ENCODE measurements around the gene LYRM1. TPM values are rescaled to one million over a fixed set of nuclear protein-coding genes. Genes with fewer than 3 reads are reported as not detected.

LYRM1 gene
- polyA plus RNA-seq, 4 donors, result 18.1 to 96.5 (median 45.3) TPM

DNA sequence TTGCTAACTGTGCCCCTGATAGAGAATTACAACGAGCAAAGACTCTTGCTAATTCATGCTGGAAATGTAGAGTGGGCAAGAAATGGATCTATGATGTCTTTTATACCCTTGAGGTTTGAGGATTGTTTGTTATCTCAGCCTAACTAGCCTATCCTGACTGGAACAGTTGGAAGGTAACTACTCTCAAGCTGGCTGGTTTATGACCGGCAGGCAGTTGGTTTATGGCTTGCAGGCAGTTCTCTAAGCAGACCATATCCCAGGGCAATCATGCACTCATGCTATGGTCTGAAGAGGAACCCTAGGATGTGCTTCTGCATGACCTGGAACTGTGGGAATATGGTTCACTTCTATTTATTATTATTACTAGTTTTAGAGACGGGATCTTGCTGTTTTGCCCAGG is 49.1 kb downstream of the LYRM1 start:
- DNase-seq, result no peak
- H3K27me3 ChIP-seq (ENCODE audit: control insufficient read depth in 3 of 3, insufficient read depth in 3 of 3, low read length in 3 of 3), result no peaks in the 10 kb centered on the region
- H3K4me3 ChIP-seq (ENCODE audit: low read depth in 1 of 3, low read length in 3 of 3), result no peak overlapping the region
- no peaks in the 10 kb centered on the region for H3K9me3 ChIP-seq (ENCODE audit: control insufficient read depth in 2 of 2, insufficient read depth in 1 of 2, low read depth in 1 of 2, low read length in 1 of 2)
- no peak overlapping the region for H3K27ac ChIP-seq (ENCODE audit: low read depth in 1 of 3, low read length in 2 of 3)
- no peaks in the 10 kb centered on the region for H3K4me1 ChIP-seq (ENCODE audit: control insufficient read depth in 3 of 3, insufficient read depth in 2 of 3, low read depth in 1 of 3, low read length in 2 of 3)
- no peak for FAIRE-seq
- H3K36me3 ChIP-seq (ENCODE audit: control insufficient read depth in 3 of 3, insufficient read depth in 2 of 3, low read depth in 1 of 3, low read length in 3 of 3), result no peaks in the 10 kb centered on the region
- 66 to 81% (median 73%) methylated on average over 3 of the region's 3 CpGs for WGBS, 3 donors

DNA sequence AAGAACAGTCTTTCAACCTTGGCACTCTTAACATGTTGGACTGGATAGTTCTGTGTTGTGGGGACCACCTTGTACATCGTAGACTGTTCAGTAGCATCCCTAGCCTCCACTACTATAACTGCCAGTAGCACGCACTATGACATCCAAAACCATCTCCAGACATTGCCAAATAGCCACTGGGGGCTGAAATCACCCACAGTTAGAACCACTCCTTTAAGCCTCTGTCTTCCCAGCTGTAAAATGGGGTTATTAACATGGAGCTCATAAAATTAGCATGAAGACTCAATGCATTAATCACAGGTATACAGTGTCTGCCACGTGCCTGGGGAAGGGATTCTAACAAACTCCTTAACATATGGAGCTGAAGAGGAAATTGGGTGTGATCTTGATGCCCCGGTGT is 49.7 kb downstream of the LYRM1 start:
- DNase-seq (no peak), FAIRE-seq (no peak)
- Histone ChIP-seq H3K27ac (ENCODE audit: low read depth in 1 of 3, low read length in 2 of 3) (no peak overlapping the region), H3K36me3 (ENCODE audit: control insufficient read depth in 3 of 3, insufficient read depth in 2 of 3, low read depth in 1 of 3, low read length in 3 of 3) (no peaks in the 10 kb centered on the region), H3K4me3 (ENCODE audit: low read depth in 1 of 3, low read length in 3 of 3) (no peak overlapping the region), H3K9me3 (ENCODE audit: control insufficient read depth in 2 of 2, insufficient read depth in 1 of 2, low read depth in 1 of 2, low read length in 1 of 2) (no peaks in the 10 kb centered on the region), H3K27me3 (ENCODE audit: control insufficient read depth in 3 of 3, insufficient read depth in 3 of 3, low read length in 3 of 3) (no peaks in the 10 kb centered on the region), H3K4me1 (ENCODE audit: control insufficient read depth in 3 of 3, insufficient read depth in 2 of 3, low read depth in 1 of 3, low read length in 2 of 3) (no peaks in the 10 kb centered on the region)
- 86 to 90% (median 89%) methylated on average over 4 of the region's 4 CpGs for WGBS, 3 donors

DNA sequence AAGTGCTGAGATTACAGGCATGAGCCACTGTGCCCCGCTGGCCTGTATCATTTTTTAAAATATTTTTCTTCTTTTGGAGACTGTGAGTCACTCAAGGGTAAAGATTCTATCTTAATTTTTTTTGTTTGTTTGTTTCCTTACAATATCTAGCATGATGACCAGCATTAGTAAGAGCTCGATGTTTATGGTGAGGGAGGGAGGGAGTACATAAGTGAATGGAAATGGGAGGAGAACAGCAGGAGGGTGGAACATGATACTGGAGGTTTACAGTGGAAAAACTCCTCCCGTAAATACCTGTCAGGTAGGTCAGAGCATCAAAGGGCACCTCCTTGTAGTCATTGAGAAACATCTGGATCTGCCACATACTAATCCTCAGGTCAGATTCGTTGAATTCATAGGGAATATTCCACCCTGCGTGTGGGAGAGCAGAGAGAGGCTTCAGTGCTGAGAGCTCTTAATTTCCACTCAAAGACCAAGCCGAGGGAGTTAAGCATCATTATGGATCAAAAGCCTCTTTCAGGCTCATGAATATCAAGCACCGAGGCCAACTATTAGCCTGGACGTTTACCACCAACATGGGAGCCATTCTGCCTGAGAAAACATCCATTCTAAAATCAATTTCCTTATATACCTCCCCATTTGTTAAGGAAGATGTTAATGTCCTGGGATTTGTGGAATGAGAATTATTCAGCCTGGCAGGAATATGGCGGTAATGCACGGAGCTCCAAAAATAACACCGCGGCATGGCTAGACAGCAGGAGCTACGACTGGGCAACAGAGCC is 51.8 kb downstream of the LYRM1 start:
- FAIRE-seq, result no peak
- no peaks in the 10 kb centered on the region for H3K9me3 ChIP-seq (ENCODE audit: control insufficient read depth in 2 of 2, insufficient read depth in 1 of 2, low read depth in 1 of 2, low read length in 1 of 2)

DNA sequence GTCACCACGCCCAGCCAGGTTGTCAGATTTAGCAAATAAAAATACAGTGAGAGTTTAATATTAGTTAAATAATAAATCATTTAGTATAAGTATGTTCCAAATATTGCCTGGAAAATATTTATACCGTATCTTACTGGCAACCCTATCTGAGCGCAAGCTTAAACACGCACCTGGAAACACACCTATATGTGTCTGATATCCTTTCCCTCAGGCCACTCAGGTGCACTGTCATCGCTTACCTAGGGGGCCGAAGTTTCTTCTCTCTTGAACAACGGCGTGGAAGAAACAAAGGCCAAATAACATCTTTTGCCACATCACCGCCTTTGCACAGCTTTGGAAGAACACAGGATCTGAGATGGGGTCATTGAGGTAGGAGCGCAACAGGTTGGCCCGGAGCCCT is 54.0 kb downstream of the LYRM1 start:
- DNase-seq (no peak), FAIRE-seq (no peak)
- no peak overlapping the region for H3K4me3 ChIP-seq (ENCODE audit: low read depth in 1 of 3, low read length in 3 of 3)
- no peaks in the 10 kb centered on the region for H3K27me3 ChIP-seq (ENCODE audit: control insufficient read depth in 3 of 3, insufficient read depth in 3 of 3, low read length in 3 of 3)
- H3K27ac ChIP-seq (ENCODE audit: low read depth in 1 of 3, low read length in 2 of 3), result no peak overlapping the region
- no peaks in the 10 kb centered on the region for H3K9me3 ChIP-seq (ENCODE audit: control insufficient read depth in 2 of 2, insufficient read depth in 1 of 2, low read depth in 1 of 2, low read length in 1 of 2)
- 94 to 96% (median 96%) methylated on average over 11 of the region's 11 CpGs for WGBS, 3 donors
- no peaks in the 10 kb centered on the region for H3K36me3 ChIP-seq (ENCODE audit: control insufficient read depth in 3 of 3, insufficient read depth in 2 of 3, low read depth in 1 of 3, low read length in 3 of 3)
- H3K4me1 ChIP-seq (ENCODE audit: control insufficient read depth in 3 of 3, insufficient read depth in 2 of 3, low read depth in 1 of 3, low read length in 2 of 3), result no peaks in the 10 kb centered on the region

More for the DNA sequence above, 51.8 kb downstream of the LYRM1 start:
- WGBS, 3 donors, result 80 to 85% (median 84%) methylated on average over 13 of the region's 13 CpGs
- H3K27ac ChIP-seq (ENCODE audit: low read depth in 1 of 3, low read length in 2 of 3), result no peak overlapping the region
- no peak overlapping the region for H3K4me3 ChIP-seq (ENCODE audit: low read depth in 1 of 3, low read length in 3 of 3)
- no peaks in the 10 kb centered on the region for H3K4me1 ChIP-seq (ENCODE audit: control insufficient read depth in 3 of 3, insufficient read depth in 2 of 3, low read depth in 1 of 3, low read length in 2 of 3)
- H3K27me3 ChIP-seq (ENCODE audit: control insufficient read depth in 3 of 3, insufficient read depth in 3 of 3, low read length in 3 of 3), result no peaks in the 10 kb centered on the region
- no peaks in the 10 kb centered on the region for H3K36me3 ChIP-seq (ENCODE audit: control insufficient read depth in 3 of 3, insufficient read depth in 2 of 3, low read depth in 1 of 3, low read length in 3 of 3)
- no peak for DNase-seq

DNA sequence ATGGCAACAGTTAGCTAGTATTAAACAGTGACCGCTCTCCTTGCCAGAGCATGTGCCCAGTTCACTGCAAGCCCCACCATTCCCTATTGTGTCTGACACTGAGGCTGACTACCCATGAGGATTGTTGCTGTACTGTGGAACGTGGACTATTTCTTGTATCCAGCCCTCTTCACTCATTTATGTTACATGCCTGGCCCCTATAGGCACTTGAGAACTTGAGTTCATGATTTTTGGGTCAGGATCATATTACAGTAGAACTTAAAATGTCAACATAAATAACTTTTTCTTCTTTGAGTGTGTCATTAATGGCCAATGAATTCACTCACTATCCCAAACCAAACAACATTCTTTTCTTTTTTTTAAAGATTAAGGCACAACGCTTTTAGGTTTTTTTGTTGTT is 55.7 kb downstream of the LYRM1 start:
- 70 to 74% (median 71%) methylated on average over 3 of the region's 3 CpGs for WGBS, 3 donors

DNA sequence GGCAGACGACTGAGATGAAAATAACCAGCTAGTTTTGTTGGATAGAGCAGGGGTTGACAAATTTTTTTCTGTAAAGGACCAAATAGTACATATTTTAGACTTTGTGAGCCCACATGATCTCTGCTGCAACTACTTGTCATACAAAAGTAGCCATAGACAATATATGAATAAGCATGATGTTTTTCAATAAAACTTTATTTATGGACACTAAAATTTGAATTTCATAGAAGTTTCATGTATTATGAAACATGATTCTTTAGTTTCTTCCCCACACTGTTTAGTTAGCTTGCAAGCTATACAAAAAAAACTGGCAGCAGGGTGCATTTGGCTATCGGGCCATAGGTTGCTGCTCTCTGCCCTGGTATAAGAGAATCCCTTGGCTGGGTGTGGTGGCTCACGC is 56.6 kb downstream of the LYRM1 start:
- H3K4me1 ChIP-seq (ENCODE audit: control insufficient read depth in 3 of 3, insufficient read depth in 2 of 3, low read depth in 1 of 3, low read length in 2 of 3), result no peaks in the 10 kb centered on the region
- WGBS, 3 donors, result 71 to 81% (median 76%) methylated on average over 3 of the region's 3 CpGs

More for the DNA sequence above, 55.7 kb downstream of the LYRM1 start:
- Histone ChIP-seq H3K4me1 (ENCODE audit: control insufficient read depth in 3 of 3, insufficient read depth in 2 of 3, low read depth in 1 of 3, low read length in 2 of 3) (no peaks in the 10 kb centered on the region), H3K36me3 (ENCODE audit: control insufficient read depth in 3 of 3, insufficient read depth in 2 of 3, low read depth in 1 of 3, low read length in 3 of 3) (no peaks in the 10 kb centered on the region), H3K4me3 (ENCODE audit: low read depth in 1 of 3, low read length in 3 of 3) (no peak overlapping the region), H3K27me3 (ENCODE audit: control insufficient read depth in 3 of 3, insufficient read depth in 3 of 3, low read length in 3 of 3) (no peaks in the 10 kb centered on the region), H3K27ac (ENCODE audit: low read depth in 1 of 3, low read length in 2 of 3) (no peak overlapping the region), H3K9me3 (ENCODE audit: control insufficient read depth in 2 of 2, insufficient read depth in 1 of 2, low read depth in 1 of 2, low read length in 1 of 2) (no peaks in the 10 kb centered on the region)
- FAIRE-seq, result no peak
- no peak for DNase-seq

DNA sequence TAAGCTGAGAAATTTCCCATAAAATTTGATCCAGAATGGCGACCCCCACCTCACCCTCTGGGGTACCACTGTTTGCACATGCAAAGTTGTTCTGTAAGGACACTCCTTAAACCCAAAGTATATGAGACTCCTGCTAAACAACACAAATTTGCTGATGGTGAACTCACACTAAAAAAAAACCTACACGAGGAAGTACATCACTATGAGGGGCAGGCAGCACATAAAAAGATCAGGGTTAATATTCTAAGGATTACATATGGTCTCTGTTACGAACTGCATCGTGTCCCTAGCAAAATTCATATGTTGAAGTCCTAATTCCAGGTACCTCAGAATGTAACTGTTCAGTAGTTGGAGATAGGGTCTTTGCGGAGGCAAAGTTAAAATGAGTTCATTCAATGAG is 60.3 kb downstream of the LYRM1 start:
- no peaks in the 10 kb centered on the region for H3K4me1 ChIP-seq (ENCODE audit: control insufficient read depth in 3 of 3, insufficient read depth in 2 of 3, low read depth in 1 of 3, low read length in 2 of 3)
- H3K27ac ChIP-seq (ENCODE audit: low read depth in 1 of 3, low read length in 2 of 3), result no peak overlapping the region
- FAIRE-seq, result no peak
- WGBS, 3 donors, result 84 to 90% (median 89%) methylated on average over 5 of the region's 5 CpGs
- DNase-seq, result no peak
- H3K36me3 ChIP-seq (ENCODE audit: control insufficient read depth in 3 of 3, insufficient read depth in 2 of 3, low read depth in 1 of 3, low read length in 3 of 3), result no peaks in the 10 kb centered on the region
- no peaks in the 10 kb centered on the region for H3K27me3 ChIP-seq (ENCODE audit: control insufficient read depth in 3 of 3, insufficient read depth in 3 of 3, low read length in 3 of 3)
- H3K4me3 ChIP-seq (ENCODE audit: low read depth in 1 of 3, low read length in 3 of 3), result no peak overlapping the region
- peaks cover 0 to 2% of the 10 kb centered on the region in 2 donors for H3K9me3 ChIP-seq (ENCODE audit: control insufficient read depth in 2 of 2, insufficient read depth in 1 of 2, low read depth in 1 of 2, low read length in 1 of 2)

More for the DNA sequence above, 56.6 kb downstream of the LYRM1 start:
- Histone ChIP-seq H3K27ac (ENCODE audit: low read depth in 1 of 3, low read length in 2 of 3) (no peak overlapping the region), H3K4me3 (ENCODE audit: low read depth in 1 of 3, low read length in 3 of 3) (no peak overlapping the region), H3K9me3 (ENCODE audit: control insufficient read depth in 2 of 2, insufficient read depth in 1 of 2, low read depth in 1 of 2, low read length in 1 of 2) (no peaks in the 10 kb centered on the region), H3K27me3 (ENCODE audit: control insufficient read depth in 3 of 3, insufficient read depth in 3 of 3, low read length in 3 of 3) (no peaks in the 10 kb centered on the region), H3K36me3 (ENCODE audit: control insufficient read depth in 3 of 3, insufficient read depth in 2 of 3, low read depth in 1 of 3, low read length in 3 of 3) (no peaks in the 10 kb centered on the region)
- DNase-seq, result no peak
- no peak for FAIRE-seq

DNA sequence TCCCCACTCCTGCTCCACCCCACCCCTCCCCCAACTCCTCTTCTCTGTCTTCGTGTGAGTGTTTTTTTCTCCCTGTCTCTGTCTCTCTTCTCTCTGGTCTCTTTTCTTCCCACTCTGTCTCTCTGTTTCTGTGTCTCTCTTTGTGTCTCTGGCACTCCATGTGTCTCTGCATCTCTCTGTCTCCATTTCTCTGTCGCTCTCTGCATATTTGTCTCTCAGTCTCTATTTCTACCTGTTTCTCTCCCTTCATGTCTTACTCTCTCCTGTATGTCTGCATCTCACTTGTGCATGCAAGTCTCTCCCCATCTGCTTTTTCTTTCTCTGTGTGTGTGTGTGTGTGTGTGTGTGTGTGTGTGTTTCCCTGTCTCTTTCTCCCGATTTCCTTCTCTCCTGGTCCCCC is 68.2 kb downstream of the LYRM1 start:
- Histone ChIP-seq H3K4me1 (ENCODE audit: control insufficient read depth in 3 of 3, insufficient read depth in 2 of 3, low read depth in 1 of 3, low read length in 2 of 3) (no peaks in the 10 kb centered on the region), H3K27me3 (ENCODE audit: control insufficient read depth in 3 of 3, insufficient read depth in 3 of 3, low read length in 3 of 3) (no peaks in the 10 kb centered on the region), H3K36me3 (ENCODE audit: control insufficient read depth in 3 of 3, insufficient read depth in 2 of 3, low read depth in 1 of 3, low read length in 3 of 3) (no peaks in the 10 kb centered on the region), H3K27ac (ENCODE audit: low read depth in 1 of 3, low read length in 2 of 3) (no peak overlapping the region), H3K4me3 (ENCODE audit: low read depth in 1 of 3, low read length in 3 of 3) (no peak overlapping the region), H3K9me3 (ENCODE audit: control insufficient read depth in 2 of 2, insufficient read depth in 1 of 2, low read depth in 1 of 2, low read length in 1 of 2) (peaks cover 0 to 2% of the 10 kb centered on the region in 2 donors)
- DNase-seq (no peak), FAIRE-seq (no peak)
- WGBS, 3 donors, result 57 to 67% (median 65%) methylated on average over 3 of the region's 3 CpGs

DNA sequence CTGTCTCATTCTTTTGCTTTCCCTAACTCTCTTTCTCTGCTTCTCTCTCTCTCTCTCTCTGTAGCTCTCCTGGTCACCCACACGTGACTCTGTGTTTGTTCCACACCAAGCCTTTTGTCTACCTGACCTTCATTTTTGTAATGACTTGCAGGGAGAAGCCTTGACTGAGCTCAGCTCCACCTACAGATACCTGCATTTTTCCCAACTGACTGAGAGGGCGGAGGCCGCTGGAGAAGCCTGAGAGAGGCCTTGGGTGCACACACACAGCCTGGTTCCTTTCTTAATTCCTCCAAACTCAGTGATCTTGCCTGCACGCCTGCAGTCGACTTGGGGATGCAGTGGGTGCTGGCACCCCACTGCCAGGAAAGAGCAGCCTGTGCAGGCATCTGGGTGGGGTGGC is 68.8 kb downstream of the LYRM1 start:
- DNase-seq (no peak), FAIRE-seq (no peak)
- peaks cover 0 to 2% of the 10 kb centered on the region in 2 donors for H3K9me3 ChIP-seq (ENCODE audit: control insufficient read depth in 2 of 2, insufficient read depth in 1 of 2, low read depth in 1 of 2, low read length in 1 of 2)
- H3K4me3 ChIP-seq (ENCODE audit: low read depth in 1 of 3, low read length in 3 of 3), result no peak overlapping the region
- H3K36me3 ChIP-seq (ENCODE audit: control insufficient read depth in 3 of 3, insufficient read depth in 2 of 3, low read depth in 1 of 3, low read length in 3 of 3), result no peaks in the 10 kb centered on the region
- no peaks in the 10 kb centered on the region for H3K27me3 ChIP-seq (ENCODE audit: control insufficient read depth in 3 of 3, insufficient read depth in 3 of 3, low read length in 3 of 3)
- no peak overlapping the region for H3K27ac ChIP-seq (ENCODE audit: low read depth in 1 of 3, low read length in 2 of 3)
- H3K4me1 ChIP-seq (ENCODE audit: control insufficient read depth in 3 of 3, insufficient read depth in 2 of 3, low read depth in 1 of 3, low read length in 2 of 3), result no peaks in the 10 kb centered on the region
- 77 to 90% (median 87%) methylated on average over 5 of the region's 5 CpGs for WGBS, 3 donors
